Measurements from ENCODE around the gene APOL4.

DNA sequence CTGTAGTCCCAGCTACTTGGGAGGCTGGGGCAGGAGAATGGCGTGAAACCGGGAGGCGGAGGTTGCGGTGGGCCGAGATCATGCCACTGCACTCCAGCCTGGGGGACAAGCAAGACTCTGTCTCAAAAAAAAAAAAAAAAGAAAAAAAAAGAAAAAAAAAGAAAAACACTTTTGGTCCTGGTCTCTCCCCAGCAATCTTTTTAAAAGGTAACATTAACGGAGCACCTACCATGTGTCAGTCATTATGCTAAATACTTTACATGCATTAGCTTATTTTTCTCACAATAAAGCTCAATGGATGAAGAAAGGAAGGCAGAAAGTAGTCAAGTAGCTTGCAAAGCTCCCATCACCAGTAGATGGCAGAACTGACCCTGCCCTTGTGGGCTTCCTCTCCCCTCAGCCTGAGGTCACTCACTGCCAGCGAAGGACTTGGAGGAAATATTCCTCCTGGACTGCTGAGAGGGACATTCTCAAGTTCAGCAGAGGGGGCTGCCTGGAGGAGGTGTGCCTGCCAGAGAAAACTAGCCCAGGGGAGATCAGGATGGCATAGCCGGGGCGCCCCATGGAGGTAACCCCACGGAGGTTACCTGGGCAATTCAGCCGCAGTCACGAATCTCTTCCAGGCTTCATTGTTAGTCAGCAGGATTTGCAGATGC, 56.6 kb downstream of the APOL4 start:
- TF ChIP-seq, protein P1, sequence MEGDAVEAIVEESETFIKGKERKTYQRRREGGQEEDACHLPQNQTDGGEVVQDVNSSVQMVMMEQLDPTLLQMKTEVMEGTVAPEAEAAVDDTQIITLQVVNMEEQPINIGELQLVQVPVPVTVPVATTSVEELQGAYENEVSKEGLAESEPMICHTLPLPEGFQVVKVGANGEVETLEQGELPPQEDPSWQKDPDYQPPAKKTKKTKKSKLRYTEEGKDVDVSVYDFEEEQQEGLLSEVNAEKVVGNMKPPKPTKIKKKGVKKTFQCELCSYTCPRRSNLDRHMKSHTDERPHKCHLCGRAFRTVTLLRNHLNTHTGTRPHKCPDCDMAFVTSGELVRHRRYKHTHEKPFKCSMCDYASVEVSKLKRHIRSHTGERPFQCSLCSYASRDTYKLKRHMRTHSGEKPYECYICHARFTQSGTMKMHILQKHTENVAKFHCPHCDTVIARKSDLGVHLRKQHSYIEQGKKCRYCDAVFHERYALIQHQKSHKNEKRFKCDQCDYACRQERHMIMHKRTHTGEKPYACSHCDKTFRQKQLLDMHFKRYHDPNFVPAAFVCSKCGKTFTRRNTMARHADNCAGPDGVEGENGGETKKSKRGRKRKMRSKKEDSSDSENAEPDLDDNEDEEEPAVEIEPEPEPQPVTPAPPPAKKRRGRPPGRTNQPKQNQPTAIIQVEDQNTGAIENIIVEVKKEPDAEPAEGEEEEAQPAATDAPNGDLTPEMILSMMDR (optimal IDR thresholded peaks at IDR 0.05 in 1 of 3, IDR thresholded peaks at IDR 0.05 in 1 of 3, conservative IDR thresholded peaks at IDR 0.05 in 1 of 3; ENCODE audit: extremely low read depth in 1 of 3, insufficient read depth in 2 of 3, low read length in 3 of 3), result peak in 2 of 3 experiments; percentile 74 to 77
- TF ChIP-seq EZH2 (IDR thresholded peaks at IDR 0.05; ENCODE audit: low read length), result no peak

Data from keratinocyte (primary cell).